Thoracic aorta (tissue), 2 donors: Measurements from ENCODE around the gene PFDN4. TPM values are rescaled to one million over a fixed set of nuclear protein-coding genes. Genes with fewer than 3 reads are reported as not detected.

Source experiments
- ATAC-seq: fragments of 150-250 bp; one replicate; pipeline ENCODE4 v1.8.0; 2017; ENCODE audit warnings: low read depth; ENCODE audit not compliant: insufficient number of reproducible peaks, low FRiP score
- DNase-seq: peaks from one replicate; pipeline ENCODE4 v3.0.0-alpha.2; 2020; ENCODE audit warnings: low spot score
- H3K27ac ChIP-seq, 2 donors: fragments of 200-600 bp; sonication (generic); 1 replicate in 1 of 2; 2 replicates in 1 of 2; pipeline ENCODE4 v1.5.1; 2016; ENCODE audit warnings: mild to moderate bottlenecking in 2 of 2, moderate library complexity in 2 of 2
- H3K27me3 ChIP-seq: fragments of 200-600 bp; sonication (generic); replicated peaks from 2 replicates; pipeline ENCODE4 v1.6.0; 2016; ENCODE audit warnings: mild to moderate bottlenecking; ENCODE audit not compliant: insufficient read depth
- H3K36me3 ChIP-seq: fragments of 200-600 bp; sonication (generic); one replicate; pipeline ENCODE4 v1.5.1; 2016
- H3K4me1 ChIP-seq, 2 donors: fragments of 200-600 bp; sonication (generic); 1 replicate in 1 of 2; 2 replicates in 1 of 2; pipeline versions ENCODE4 v1.5.1 to v1.6.0; 2016; ENCODE audit warnings: low read depth in 2 of 2, mild to moderate bottlenecking in 1 of 2; ENCODE audit not compliant: control insufficient read depth in 1 of 2
- H3K4me3 ChIP-seq: fragments of 200-600 bp; sonication (generic); 2 replicates; pipeline ENCODE4 v1.5.1; 2016; ENCODE audit warnings: mild to moderate bottlenecking
- H3K9me3 ChIP-seq: fragments of 200-600 bp; sonication (generic); 2 replicates; pipeline ENCODE4 v1.5.1; 2016
- CTCF ChIP-seq: fragments of 200-600 bp; sonication (generic); IDR thresholded peaks from one replicate; pipeline ENCODE4 v1.5.1; 2019; ENCODE audit warnings: antibody characterized with exemption
- total RNA-seq, 2 donors: library from RNA; depleted of rRNA; stranded (reverse); fragments of >200 nt; gene quantifications; one replicate each; pipeline versions ENCODE4 v1.1.0 to v1.2.3, GENCODE V29; 2016

Gene PFDN4
- total RNA-seq, 2 donors from 2014 or later = 50.5 to 73.2 TPM

GRCh38 chr20:54174457-54175175 lies 33.3 kb upstream of the PFDN4 start:
- no peak for ATAC-seq
- Histone ChIP-seq H3K27ac (no peak overlapping the region), H3K27me3 (peaks cover 6% of the 10 kb centered on the region), H3K9me3 (no peaks in the 10 kb centered on the region), H3K4me3 (peak overlapping the region; percentile 39), H3K4me1 (peaks cover 0 to 24% of the 10 kb centered on the region in 2 donors), H3K36me3 (no peaks in the 10 kb centered on the region)
- DNase-seq = no peak
- TF ChIP-seq CTCF = no peak

GRCh38 chr20:54176610-54177009 lies 31.3 kb upstream of the PFDN4 start:
- Histone ChIP-seq H3K27me3 (peaks cover 6% of the 10 kb centered on the region), H3K9me3 (no peaks in the 10 kb centered on the region), H3K36me3 (no peaks in the 10 kb centered on the region), H3K27ac (no peak overlapping the region), H3K4me1 (peaks cover 0 to 24% of the 10 kb centered on the region in 2 donors), H3K4me3 (no peak overlapping the region)
- DNase-seq = no peak
- TF ChIP-seq CTCF = no peak
- ATAC-seq = no peak

- Histone ChIP-seq H3K36me3 (no peaks in the 10 kb centered on the region), H3K27me3 (peaks cover 6% of the 10 kb centered on the region), H3K4me1 (peaks cover 0 to 24% of the 10 kb centered on the region in 2 donors), H3K9me3 (no peaks in the 10 kb centered on the region), H3K27ac (no peak overlapping the region), H3K4me3 (no peak overlapping the region)
- TF ChIP-seq CTCF = no peak
- DNase-seq (no peak), ATAC-seq (no peak)
These were observed 30.5 kb upstream of the PFDN4 start for GRCh38 chr20:54177378-54177777.

- peaks cover 0 to 17% of the 10 kb centered on the region in 2 donors for H3K4me1 ChIP-seq
- peaks cover 2% of the 10 kb centered on the region for H3K27me3 ChIP-seq
- no peak overlapping the region for H3K27ac ChIP-seq
These were observed 29.6 kb upstream of the PFDN4 start for GRCh38 chr20:54178256-54178655.

GRCh38 chr20:54179946-54180345 lies 27.9 kb upstream of the PFDN4 start:
- no peak overlapping the region for H3K4me3 ChIP-seq
- ATAC-seq = no peak

More at GRCh38 chr20:54178256-54178655, 29.6 kb upstream of the PFDN4 start:
- no peak for DNase-seq
- no peak overlapping the region for H3K4me3 ChIP-seq
- no peaks in the 10 kb centered on the region for H3K36me3 ChIP-seq
- H3K9me3 ChIP-seq = no peaks in the 10 kb centered on the region
- no peak for ATAC-seq
- TF ChIP-seq CTCF = no peak

More at GRCh38 chr20:54179946-54180345, 27.9 kb upstream of the PFDN4 start:
- no peaks in the 10 kb centered on the region for H3K36me3 ChIP-seq
- no peak for TF ChIP-seq CTCF
- no peak for DNase-seq
- H3K9me3 ChIP-seq = no peaks in the 10 kb centered on the region
- H3K4me1 ChIP-seq = peaks cover 0 to under 1% of the 10 kb centered on the region in 2 donors
- no peaks in the 10 kb centered on the region for H3K27me3 ChIP-seq
- no peak overlapping the region for H3K27ac ChIP-seq
